Activated CD8-positive, alpha-beta memory T cell treated with anti-CD3 and anti-CD28 coated beads for 36 hours (primary cell): ENCODE results near the gene SNRPB. TPM values are rescaled to one million over a fixed set of nuclear protein-coding genes. Genes with fewer than 3 reads are reported as not detected.
"Not testable (repeated sequence)": the region's sequence is repeated elsewhere in the genome, so short reads cannot be mapped to it uniquely, and the experiment has no call there.

Source experiments
- CTCF ChIA-PET: fragments of 350-600 bp; sonication (Branson Sonifier 250); formaldehyde crosslinking; loops from one replicate; lab custom pipeline; 2021; ENCODE audit warnings: antibody characterized with exemption; lab: Charles Lee
- POLR2A ChIA-PET: fragments of 350-600 bp; sonication (Branson Sonifier 250); formaldehyde crosslinking; loops from one replicate; lab custom pipeline; 2021; ENCODE audit warnings: antibody characterized with exemption; lab: Charles Lee
- total RNA-seq, 2 experiments: library from RNA; stranded (reverse); gene quantifications; one replicate each; pipeline ENCODE4 v1.2.3, GENCODE V29; 2021

The SNRPB gene
- 100 to 1,000 TPM; 462 to 463 TPM for total RNA-seq

- CTCF ChIA-PET = interaction anchor here (0.9 to 1.8 kb wide), 6 partner anchors 12 to 263 kb away, joined by 3 to 7 read pairs (median 3); partner anchors contain the start of genes NOP56 and ZNF343
Measured at GRCh38 chr20:2470423-2471193, at the start of gene SNRPB. TSS of gene SNRPB (minus strand) at chr20:2470789. CDS start at chr20:2470690, 99 bp downstream.

GRCh38 chr20:2519115-2519809 lies 48.7 kb upstream of the SNRPB start:
- ChIA-PET POLR2A (interaction anchor here (0.6 kb wide), 1 partner anchor 1127 kb away, joined by 3 read pairs; no protein-coding TSS in a partner anchor), CTCF (interaction anchor here (0.9 to 1.4 kb wide), 2 partner anchors 29 to 52 kb away, joined by 3 read pairs; no protein-coding TSS in a partner anchor)

More at GRCh38 chr20:2470423-2471193, at the start of gene SNRPB:
- POLR2A ChIA-PET = interaction anchor here (0.6 to 3.2 kb wide), 7 partner anchors 9 to 194 kb away, joined by 3 to 14 read pairs (median 6); partner anchors contain the start of genes IDH3B and NOP56

GRCh38 chr20:2518558-2518957 lies 48.0 kb upstream of the SNRPB start:
- ChIA-PET POLR2A (no interaction called here), CTCF (no interaction called here)

- CTCF ChIA-PET = interaction anchor here (0.7 kb wide), 1 partner anchor 23 kb away, joined by 3 read pairs; no protein-coding TSS in a partner anchor
- POLR2A ChIA-PET = no interaction called here
Measured at GRCh38 chr20:2518096-2518495, 47.5 kb upstream of the SNRPB start.

- CTCF ChIA-PET = no interaction called here
Measured at GRCh38 chr20:2516399-2516798, 45.8 kb upstream of the SNRPB start.

GRCh38 chr20:2515203-2515602 lies 44.6 kb upstream of the SNRPB start:
- ChIA-PET CTCF (interaction anchor here (0.6 kb wide), 1 partner anchor 11 kb away, joined by 3 read pairs; no protein-coding TSS in a partner anchor), POLR2A (no interaction called here)

More at GRCh38 chr20:2516399-2516798, 45.8 kb upstream of the SNRPB start:
- POLR2A ChIA-PET = no interaction called here

- POLR2A ChIA-PET = no interaction called here
- CTCF ChIA-PET = interaction anchor here (1.8 to 3.8 kb wide), 2 partner anchors 13 to 142 kb away, joined by 4 to 34 read pairs; partner anchors contain the start of gene NOP56
Measured at GRCh38 chr20:2509794-2510193, 39.2 kb upstream of the SNRPB start.

GRCh38 chr20:2509468-2509781 lies 38.8 kb upstream of the SNRPB start:
- POLR2A ChIA-PET = interaction anchor here (0.6 kb wide), 1 partner anchor 8 kb away, joined by 3 read pairs; no protein-coding TSS in a partner anchor

GRCh38 chr20:2508631-2509467 lies 38.3 kb upstream of the SNRPB start, which contains the start of gene ZNF343:
TSS of gene ZNF343 (minus strand) at chr20:2508915. CDS start at chr20:2493895, 15,020 bp downstream.
- CTCF ChIA-PET = interaction anchor here (1.1 to 3.8 kb wide), 4 partner anchors 11 to 143 kb away, joined by 3 to 34 read pairs (median 4); partner anchors contain the start of genes NOP56 and SNRPB
- POLR2A ChIA-PET = interaction anchor here (0.6 kb wide), 1 partner anchor 9 kb away, joined by 3 read pairs; no protein-coding TSS in a partner anchor

More at GRCh38 chr20:2509468-2509781, 38.8 kb upstream of the SNRPB start:
- CTCF ChIA-PET = interaction anchor here (1.8 to 3.8 kb wide), 2 partner anchors 13 to 143 kb away, joined by 4 to 34 read pairs; partner anchors contain the start of gene NOP56

- ChIA-PET CTCF (interaction anchor here (1.1 to 3.8 kb wide), 4 partner anchors 10 to 144 kb away, joined by 3 to 34 read pairs (median 4); partner anchors contain the start of genes NOP56 and SNRPB), POLR2A (interaction anchor here (0.6 kb wide), 1 partner anchor 14 kb away, joined by 3 read pairs; no protein-coding TSS in a partner anchor)
Measured at GRCh38 chr20:2507875-2508630, 37.5 kb upstream of the SNRPB start.

- ChIA-PET POLR2A (interaction anchor here (0.6 kb wide), 1 partner anchor 15 kb away, joined by 3 read pairs; no protein-coding TSS in a partner anchor), CTCF (interaction anchor here (1.5 to 3.8 kb wide), 2 partner anchors 15 to 37 kb away, joined by 3 to 34 read pairs; partner anchors contain the start of gene SNRPB)
Measured at GRCh38 chr20:2507464-2507863, 36.9 kb upstream of the SNRPB start.

GRCh38 chr20:2506426-2506825 lies 35.8 kb upstream of the SNRPB start:
- POLR2A ChIA-PET = not testable (repeated sequence)
- CTCF ChIA-PET = interaction anchor here (3.8 kb wide), 1 partner anchor 16 kb away, joined by 34 read pairs; no protein-coding TSS in a partner anchor

- CTCF ChIA-PET, POLR2A ChIA-PET: not testable (repeated sequence)
Measured at GRCh38 chr20:2504803-2505202, 34.2 kb upstream of the SNRPB start.

GRCh38 chr20:2502808-2503384 lies 32.3 kb upstream of the SNRPB start:
- POLR2A ChIA-PET, CTCF ChIA-PET: not testable (repeated sequence)

GRCh38 chr20:2485661-2486060 lies 15.1 kb upstream of the SNRPB start:
- ChIA-PET POLR2A (no interaction called here), CTCF (no interaction called here)

GRCh38 chr20:2485080-2485479 lies 14.5 kb upstream of the SNRPB start:
- ChIA-PET POLR2A (no interaction called here), CTCF (no interaction called here)

GRCh38 chr20:2483504-2483903 lies 12.9 kb upstream of the SNRPB start:
- POLR2A ChIA-PET = no interaction called here
- CTCF ChIA-PET = no interaction called here
